Measurements from ENCODE around the gene COQ7.
A peak's percentile ranks its signal among the peaks of the same experiment; 100 is the strongest.

Gene COQ7

GRCh38 chr16:19067349-19068236 is at the start of gene COQ7:
Gene COQ7 (plus strand): TSS chr16:19067614. CDS start chr16:19067665, 51 bp downstream.
- DNase-seq: peak; percentile 95 to 99

GRCh38 chr16:19020689-19021088 is 46.7 kb upstream of the COQ7 start:
- no peak for DNase-seq

GRCh38 chr16:19021747-19022146 is 45.7 kb upstream of the COQ7 start:
- DNase-seq: no peak

GRCh38 chr16:19027416-19027815 is 40.0 kb upstream of the COQ7 start:
- DNase-seq: no peak

- no peak for DNase-seq
Observed at GRCh38 chr16:19029980-19030379, 37.4 kb upstream of the COQ7 start.

GRCh38 chr16:19031738-19032137 is 35.7 kb upstream of the COQ7 start:
- no peak for DNase-seq

- no peak for DNase-seq
Observed at GRCh38 chr16:19033761-19034160, 33.7 kb upstream of the COQ7 start.

GRCh38 chr16:19040400-19040799 is 27.0 kb upstream of the COQ7 start:
- no peak for DNase-seq

- no peak for DNase-seq
Observed at GRCh38 chr16:19044769-19045168, 22.6 kb upstream of the COQ7 start.

- DNase-seq: no peak
Observed at GRCh38 chr16:19046062-19046461, 21.4 kb upstream of the COQ7 start.

- DNase-seq: no peak
Observed at GRCh38 chr16:19062706-19063105, 4.7 kb upstream of the COQ7 start.

- no peak for DNase-seq
Observed at GRCh38 chr16:19066988-19067348, 446 bp upstream of the COQ7 start.

GRCh38 chr16:19068237-19068815 is 912 bp downstream of the COQ7 start:
- DNase-seq: no peak

GRCh38 chr16:19071811-19072777 is 4.7 kb downstream of the COQ7 start:
- DNase-seq: peak in 1 of 2 experiments; percentile 31

GRCh38 chr16:19073344-19073743 is 5.9 kb downstream of the COQ7 start:
- no peak for DNase-seq

- no peak for DNase-seq
Observed at GRCh38 chr16:19073863-19074262, 6.4 kb downstream of the COQ7 start.

- no peak for DNase-seq
Observed at GRCh38 chr16:19075511-19075910, 8.1 kb downstream of the COQ7 start.

GRCh38 chr16:19077879-19078278 is 10.5 kb downstream of the COQ7 start:
- no peak for DNase-seq

GRCh38 chr16:19083670-19084069 is 16.3 kb downstream of the COQ7 start:
- no peak for DNase-seq

- DNase-seq: no peak
Observed at GRCh38 chr16:19084139-19084538, 16.7 kb downstream of the COQ7 start.

GRCh38 chr16:19084879-19085278 is 17.5 kb downstream of the COQ7 start:
- no peak for DNase-seq

GRCh38 chr16:19085679-19086200 is 18.3 kb downstream of the COQ7 start:
- no peak for DNase-seq

Data from NCI-H446 (cell line).